Esophagus (tissue), 2 donors: ENCODE data around the gene SLC35C1. TPM values are rescaled to one million over a fixed set of nuclear protein-coding genes. Genes with fewer than 3 reads are reported as not detected.

Source experiments
- H3K27ac ChIP-seq, 2 donors: one replicate each; pipeline ENCODE4 v1.5.1; 2013; ENCODE audit warnings: low read depth in 2 of 2, mild to moderate bottlenecking in 2 of 2, inconsistent platforms in 1 of 2, low read length in 1 of 2, moderate library complexity in 1 of 2
- H3K27me3 ChIP-seq, 2 donors: one replicate each; pipeline ENCODE4 v1.6.1; 2013; ENCODE audit warnings: low read length in 2 of 2, control low read depth in 1 of 2, mild to moderate bottlenecking in 1 of 2; ENCODE audit not compliant: insufficient read depth in 2 of 2, control insufficient read depth in 1 of 2
- H3K36me3 ChIP-seq, 2 donors: one replicate each; pipeline ENCODE4 v1.6.1; 2013; ENCODE audit warnings: low read length in 1 of 2; ENCODE audit not compliant: control insufficient read depth in 2 of 2, insufficient read depth in 2 of 2
- H3K4me1 ChIP-seq, 2 donors: one replicate each; pipeline ENCODE4 v1.6.1; 2013; ENCODE audit warnings: low read length in 1 of 2; ENCODE audit not compliant: control insufficient read depth in 2 of 2, insufficient read depth in 2 of 2
- H3K4me3 ChIP-seq, 2 donors: one replicate each; pipeline ENCODE4 v1.5.1; 2013; ENCODE audit warnings: low read length in 2 of 2, mild to moderate bottlenecking in 2 of 2, low read depth in 1 of 2, moderate library complexity in 1 of 2
- H3K9me3 ChIP-seq, 2 donors: one replicate each; pipeline ENCODE4 v1.6.1; 2013; ENCODE audit warnings: mild to moderate bottlenecking in 2 of 2, low read depth in 1 of 2, low read length in 1 of 2, moderate library complexity in 1 of 2; ENCODE audit not compliant: control insufficient read depth in 2 of 2, insufficient read depth in 1 of 2
- WGBS, 2 donors: extraction: QIAGEN DNeasy Blood & Tissue Kit; methylation state at CpG; one replicate each; pipeline ENCODE4 v1.1.7; 2013; 5-methylcytosine and 5-hydroxymethylcytosine counted together
- polyA plus RNA-seq, 2 donors: library from polyadenylated mRNA; stranded (reverse); fragments of 200-250 nt; gene quantifications; one replicate each; pipeline ENCODE4 v1.2.3, GENCODE V29; 2013
- donor health status: healthy with polysubstance abuse.
- donor health status: Bipolar disorder and iron deficiency.

Gene SLC35C1
- polyA plus RNA-seq, 2 donors = 36.9 to 45.6 TPM

GRCh38 chr11:45778341-45778740 lies 26.6 kb upstream of the SLC35C1 start:
- WGBS, 2 donors = 87 to 88% methylated on average over 6 of the region's 6 CpGs
- Histone ChIP-seq H3K27ac (no peak overlapping the region), H3K4me3 (no peak overlapping the region), H3K4me1 (no peaks in the 10 kb centered on the region), H3K9me3 (no peaks in the 10 kb centered on the region), H3K27me3 (no peaks in the 10 kb centered on the region), H3K36me3 (no peaks in the 10 kb centered on the region)

GRCh38 chr11:45779602-45780001 lies 25.3 kb upstream of the SLC35C1 start:
- WGBS, 2 donors = 63 to 82% methylated on average over 5 of the region's 5 CpGs
- no peaks in the 10 kb centered on the region for H3K9me3 ChIP-seq

GRCh38 chr11:45786272-45786671 lies 18.7 kb upstream of the SLC35C1 start:
- WGBS, 2 donors = 73 to 74% methylated on average over 2 of the region's 2 CpGs
- no peaks in the 10 kb centered on the region for H3K36me3 ChIP-seq
- H3K27ac ChIP-seq = no peak overlapping the region
- no peaks in the 10 kb centered on the region for H3K9me3 ChIP-seq
- H3K4me3 ChIP-seq = no peak overlapping the region
- H3K27me3 ChIP-seq = no peaks in the 10 kb centered on the region
- no peaks in the 10 kb centered on the region for H3K4me1 ChIP-seq

More at GRCh38 chr11:45779602-45780001, 25.3 kb upstream of the SLC35C1 start:
- Histone ChIP-seq H3K27me3 (no peaks in the 10 kb centered on the region), H3K27ac (no peak overlapping the region), H3K36me3 (no peaks in the 10 kb centered on the region), H3K4me3 (no peak overlapping the region), H3K4me1 (no peaks in the 10 kb centered on the region)

GRCh38 chr11:45788887-45789286 lies 16.1 kb upstream of the SLC35C1 start:
- Histone ChIP-seq H3K4me1 (no peaks in the 10 kb centered on the region), H3K4me3 (no peak overlapping the region), H3K36me3 (no peaks in the 10 kb centered on the region), H3K27ac (no peak overlapping the region), H3K27me3 (no peaks in the 10 kb centered on the region), H3K9me3 (no peaks in the 10 kb centered on the region)
- 84 to 87% methylated on average over 3 of the region's 3 CpGs for WGBS, 2 donors

GRCh38 chr11:45791524-45791923 lies 13.4 kb upstream of the SLC35C1 start:
- WGBS, 2 donors = 84 to 89% methylated on average over 1 of the region's 1 CpG
- H3K36me3 ChIP-seq = no peaks in the 10 kb centered on the region
- H3K4me3 ChIP-seq = no peak overlapping the region
- H3K9me3 ChIP-seq = no peaks in the 10 kb centered on the region
- H3K27me3 ChIP-seq = no peaks in the 10 kb centered on the region
- no peak overlapping the region for H3K27ac ChIP-seq
- no peaks in the 10 kb centered on the region for H3K4me1 ChIP-seq

GRCh38 chr11:45794169-45794568 lies 10.8 kb upstream of the SLC35C1 start:
- Histone ChIP-seq H3K36me3 (no peaks in the 10 kb centered on the region), H3K4me1 (no peaks in the 10 kb centered on the region), H3K9me3 (no peaks in the 10 kb centered on the region), H3K27ac (no peak overlapping the region), H3K4me3 (no peak overlapping the region), H3K27me3 (no peaks in the 10 kb centered on the region)
- 34 to 42% methylated on average over 3 of the region's 3 CpGs for WGBS, 2 donors

GRCh38 chr11:45795379-45795778 lies 9.6 kb upstream of the SLC35C1 start:
- H3K36me3 ChIP-seq = no peaks in the 10 kb centered on the region
- WGBS, 2 donors = 91 to 95% methylated on average over 5 of the region's 5 CpGs
- H3K27ac ChIP-seq = no peak overlapping the region
- no peaks in the 10 kb centered on the region for H3K27me3 ChIP-seq
- no peaks in the 10 kb centered on the region for H3K9me3 ChIP-seq
- H3K4me1 ChIP-seq = no peaks in the 10 kb centered on the region
- no peak overlapping the region for H3K4me3 ChIP-seq

GRCh38 chr11:45796461-45796861 lies 8.5 kb upstream of the SLC35C1 start:
- Histone ChIP-seq H3K27ac (no peak overlapping the region), H3K4me3 (no peak overlapping the region), H3K9me3 (no peaks in the 10 kb centered on the region), H3K36me3 (no peaks in the 10 kb centered on the region), H3K27me3 (no peaks in the 10 kb centered on the region), H3K4me1 (no peaks in the 10 kb centered on the region)
- 92 to 93% methylated on average over 8 of the region's 8 CpGs for WGBS, 2 donors

GRCh38 chr11:45798793-45799441 lies 6.0 kb upstream of the SLC35C1 start:
- Histone ChIP-seq H3K27me3 (no peaks in the 10 kb centered on the region), H3K4me3 (no peak overlapping the region), H3K27ac (peak overlapping the region in 1 of 2 donors; percentile 14), H3K4me1 (peaks cover 0 to 2% of the 10 kb centered on the region in 2 donors), H3K9me3 (no peaks in the 10 kb centered on the region), H3K36me3 (no peaks in the 10 kb centered on the region)
- WGBS, 2 donors = 81 to 82% methylated on average over 10 of the region's 10 CpGs

- H3K27me3 ChIP-seq = no peaks in the 10 kb centered on the region
- H3K27ac ChIP-seq = no peak overlapping the region
- H3K36me3 ChIP-seq = no peaks in the 10 kb centered on the region
- H3K4me3 ChIP-seq = no peak overlapping the region
- H3K4me1 ChIP-seq = peaks cover 0 to 2% of the 10 kb centered on the region in 2 donors
- 98 to 99% methylated on average over 3 of the region's 3 CpGs for WGBS, 2 donors
- H3K9me3 ChIP-seq = no peaks in the 10 kb centered on the region
Measured at GRCh38 chr11:45799562-45799961, 5.4 kb upstream of the SLC35C1 start.
